HG03066 (cell line): ENCODE data around the gene PTPRN2.
"Not testable (repeated sequence)": the region's sequence is repeated elsewhere in the genome, so short reads cannot be mapped to it uniquely, and the experiment has no call there.

Experiments
- ATAC-seq: cut with Tn5 transposase; IDR thresholded peaks from one replicate; pipeline ENCODE4 v1.9.1; 2021; ENCODE audit warnings: low read depth; ENCODE audit not compliant: unreplicated experiment

The PTPRN2 gene

GRCh38 chr7:158523165-158523856 is 64.3 kb downstream of the PTPRN2 start:
- not testable (repeated sequence) for ATAC-seq

- ATAC-seq, result not testable (repeated sequence)
Measured at GRCh38 chr7:158521795-158522194, 65.8 kb downstream of the PTPRN2 start.

GRCh38 chr7:158520825-158521224 is 66.8 kb downstream of the PTPRN2 start:
- ATAC-seq, result no peak

- no peak for ATAC-seq
Measured at GRCh38 chr7:158519633-158520174, 67.9 kb downstream of the PTPRN2 start.

GRCh38 chr7:158518980-158519632 is 68.5 kb downstream of the PTPRN2 start:
- ATAC-seq, result no peak

GRCh38 chr7:158517571-158517970 is 70.1 kb downstream of the PTPRN2 start:
- ATAC-seq, result no peak

- no peak for ATAC-seq
Measured at GRCh38 chr7:158517072-158517471, 70.6 kb downstream of the PTPRN2 start.

GRCh38 chr7:158516524-158516923 is 71.1 kb downstream of the PTPRN2 start:
- ATAC-seq, result no peak

- ATAC-seq, result no peak
Measured at GRCh38 chr7:158512869-158513268, 74.8 kb downstream of the PTPRN2 start.

- no peak for ATAC-seq
Measured at GRCh38 chr7:158512042-158512441, 75.6 kb downstream of the PTPRN2 start.

GRCh38 chr7:158508802-158509385 is 78.7 kb downstream of the PTPRN2 start:
- ATAC-seq, result no peak

GRCh38 chr7:158508321-158508720 is 79.3 kb downstream of the PTPRN2 start:
- not testable (repeated sequence) for ATAC-seq

- no peak for ATAC-seq
Measured at GRCh38 chr7:158507917-158508316, 79.7 kb downstream of the PTPRN2 start.

- ATAC-seq, result not testable (repeated sequence)
Measured at GRCh38 chr7:158507175-158507574, 80.4 kb downstream of the PTPRN2 start.

- ATAC-seq, result no peak
Measured at GRCh38 chr7:158506626-158507025, 81.0 kb downstream of the PTPRN2 start.

GRCh38 chr7:158505683-158506082 is 81.9 kb downstream of the PTPRN2 start:
- no peak for ATAC-seq

- no peak for ATAC-seq
Measured at GRCh38 chr7:158502068-158502750, 85.4 kb downstream of the PTPRN2 start.

GRCh38 chr7:158501393-158502067 is 86.1 kb downstream of the PTPRN2 start:
- no peak for ATAC-seq

GRCh38 chr7:158500651-158501052 is 87.0 kb downstream of the PTPRN2 start:
- no peak for ATAC-seq

GRCh38 chr7:158499082-158499455 is 88.6 kb downstream of the PTPRN2 start:
- no peak for ATAC-seq
